Fibroblast of the conjunctiva (primary cell): Measurements from ENCODE around the gene LMCD1.

Experiments used
- DNase-seq: peaks from one replicate; pipeline ENCODE4 v3.0.0-alpha.2; 2010; ENCODE audit warnings: low read depth

LMCD1 gene

GRCh38 chr3:8506571-8507061 is 5.0 kb downstream of the LMCD1 start:
- DNase-seq = no peak

GRCh38 chr3:8507496-8507895 is 5.9 kb downstream of the LMCD1 start:
- DNase-seq = no peak

DNA sequence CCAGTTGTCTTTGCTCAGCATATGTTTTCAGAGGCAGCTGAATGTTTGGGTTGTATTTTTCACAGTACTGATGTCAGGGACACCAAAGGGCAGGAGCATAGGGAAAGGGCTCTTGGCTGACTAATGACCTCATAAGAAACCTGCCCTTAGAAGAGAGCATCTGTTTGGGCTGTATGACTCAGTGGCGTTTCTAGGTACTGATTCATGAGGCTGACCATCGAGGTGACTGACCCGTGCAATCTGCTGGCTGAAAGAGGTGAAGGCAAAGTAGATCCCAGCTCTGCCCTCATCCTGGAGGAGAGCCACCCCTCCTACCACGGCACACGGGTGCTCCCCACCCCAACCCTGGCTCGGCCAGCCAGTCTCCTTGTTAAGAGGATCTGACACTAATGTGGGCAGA is 8.3 kb downstream of the LMCD1 start:
- no peak for DNase-seq

DNA sequence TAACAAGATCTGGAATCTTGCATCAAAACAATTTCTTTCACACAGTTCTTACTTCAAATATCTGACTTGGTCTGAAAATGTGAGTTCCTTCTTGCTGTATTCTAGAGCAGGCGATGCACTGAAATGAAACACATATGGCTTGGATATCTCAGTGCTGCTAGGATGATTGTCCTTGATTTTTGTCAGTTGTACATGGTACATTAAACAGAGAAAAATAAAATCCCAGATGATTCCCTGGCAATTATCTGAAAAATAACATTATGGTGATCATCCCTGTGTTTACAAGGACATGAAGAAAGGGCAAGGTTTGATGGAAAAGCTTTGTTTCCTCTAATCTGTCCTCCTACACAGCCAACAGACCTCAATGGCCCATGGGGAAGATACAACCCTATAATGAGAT is 10.6 kb downstream of the LMCD1 start:
- DNase-seq = no peak

- no peak for DNase-seq
Measured at GRCh38 chr3:8516047-8516661, 14.5 kb downstream of the LMCD1 start.

DNA sequence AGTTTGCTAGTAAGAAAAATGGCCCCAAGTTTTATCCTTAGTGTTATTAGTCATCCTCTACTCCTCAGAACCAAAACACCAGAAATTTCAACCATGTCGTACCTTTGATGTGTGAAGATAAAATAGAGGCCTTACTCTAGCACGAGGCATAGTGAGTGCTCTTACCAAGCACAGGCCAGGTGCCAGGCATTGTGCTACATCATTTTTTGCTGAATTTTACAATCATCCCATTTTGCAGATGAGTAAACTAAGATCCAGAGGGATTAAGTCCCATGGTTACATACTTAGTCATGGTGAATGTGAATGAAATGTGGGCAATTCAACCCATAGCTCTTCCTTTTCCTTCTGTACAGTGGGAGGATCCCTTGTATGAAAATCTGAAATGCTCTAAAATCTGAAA is 15.2 kb downstream of the LMCD1 start:
- no peak for DNase-seq

DNA sequence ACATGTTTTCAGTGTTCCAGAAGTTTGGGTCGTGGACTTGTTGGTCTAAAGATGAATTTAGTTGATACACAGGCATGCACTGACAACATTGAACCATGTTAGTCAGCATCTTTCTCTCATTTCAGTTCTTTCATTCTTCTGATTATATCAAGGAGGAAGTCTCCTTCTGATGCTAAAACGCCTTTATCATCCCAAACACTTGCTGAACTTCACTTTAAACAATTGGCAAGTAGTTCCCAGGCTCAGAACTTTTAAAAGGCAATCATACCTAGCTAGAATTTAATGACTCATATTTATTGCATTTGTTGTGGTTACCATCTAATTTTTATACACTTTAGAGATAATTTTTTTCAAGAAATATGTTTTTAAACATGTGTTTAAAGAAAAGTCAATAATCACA is 15.9 kb downstream of the LMCD1 start:
- DNase-seq = no peak

GRCh38 chr3:8518138-8518537 is 16.5 kb downstream of the LMCD1 start:
- DNase-seq = no peak

DNA sequence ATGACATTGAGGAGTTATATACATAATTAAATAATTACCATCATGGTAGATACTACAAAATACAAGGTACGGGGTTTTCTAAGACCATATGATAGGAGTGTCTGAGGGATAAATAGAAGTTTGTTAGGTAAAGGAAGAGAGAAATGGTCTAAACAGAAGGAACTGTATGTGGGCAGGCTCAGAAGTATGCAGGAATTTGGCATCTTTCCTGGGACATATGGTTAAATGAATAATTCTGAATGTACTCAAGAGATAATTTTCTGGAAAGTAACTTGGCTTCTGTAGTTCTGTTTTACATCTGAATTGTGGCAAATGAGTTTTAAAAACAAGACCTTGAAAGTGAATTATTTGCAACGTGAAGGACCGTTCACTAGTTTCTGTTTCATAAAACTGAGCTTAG is 17.5 kb downstream of the LMCD1 start:
- DNase-seq = peak; percentile 69

DNA sequence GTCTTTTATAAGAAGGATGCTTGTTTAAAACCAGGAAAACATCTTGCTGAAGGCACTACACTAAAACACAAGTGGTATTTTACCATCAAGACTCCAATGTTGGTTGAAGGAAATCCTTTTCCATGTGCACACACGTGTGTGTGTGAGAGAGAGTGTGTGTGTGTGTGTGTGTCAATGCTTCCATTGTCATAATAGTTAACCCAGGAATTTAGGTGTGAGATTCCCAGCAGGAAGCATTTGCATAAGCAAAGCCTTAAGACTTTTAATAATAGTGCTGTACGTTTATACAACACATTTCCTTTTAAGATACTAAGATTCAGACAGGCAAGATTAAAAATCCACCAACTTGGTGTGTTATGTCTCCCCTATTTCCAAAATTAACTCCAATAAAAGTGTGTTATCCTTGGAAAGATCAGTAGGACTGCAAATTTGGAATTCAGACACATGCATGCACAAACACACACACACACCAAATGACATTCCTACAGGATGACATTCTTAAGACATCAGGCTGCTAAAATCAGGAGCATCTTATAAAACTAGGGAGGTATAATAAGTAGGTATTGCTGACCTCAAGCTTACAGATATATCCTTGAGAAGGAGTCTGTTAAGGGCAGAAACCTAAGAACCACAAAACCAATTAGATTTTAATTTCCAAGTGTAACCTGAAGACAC is 18.3 kb downstream of the LMCD1 start:
- no peak for DNase-seq

GRCh38 chr3:8520816-8521403 is 19.3 kb downstream of the LMCD1 start:
- DNase-seq = no peak

- no peak for DNase-seq
Measured at GRCh38 chr3:8523041-8523440, 21.4 kb downstream of the LMCD1 start.

DNA sequence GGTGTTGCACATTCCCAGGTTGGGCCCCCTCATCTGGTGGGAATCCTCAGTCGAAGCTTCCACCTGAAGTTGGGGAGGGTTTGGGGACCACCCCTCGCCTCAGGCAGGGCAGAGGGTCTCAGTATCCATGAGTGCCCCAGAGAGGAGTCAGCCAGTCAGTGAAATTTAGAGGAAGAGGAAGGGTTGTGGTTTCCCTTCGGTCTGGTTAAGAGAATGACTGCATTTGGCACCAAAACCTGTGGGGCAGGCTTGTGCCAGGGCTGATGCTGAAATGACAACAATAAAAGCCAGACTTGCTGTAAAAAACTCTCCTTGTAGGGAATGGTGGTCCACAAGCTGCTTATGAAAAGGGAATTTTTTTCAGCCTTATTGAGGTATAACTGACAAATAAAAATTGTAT is 22.6 kb downstream of the LMCD1 start:
- no peak for DNase-seq

DNA sequence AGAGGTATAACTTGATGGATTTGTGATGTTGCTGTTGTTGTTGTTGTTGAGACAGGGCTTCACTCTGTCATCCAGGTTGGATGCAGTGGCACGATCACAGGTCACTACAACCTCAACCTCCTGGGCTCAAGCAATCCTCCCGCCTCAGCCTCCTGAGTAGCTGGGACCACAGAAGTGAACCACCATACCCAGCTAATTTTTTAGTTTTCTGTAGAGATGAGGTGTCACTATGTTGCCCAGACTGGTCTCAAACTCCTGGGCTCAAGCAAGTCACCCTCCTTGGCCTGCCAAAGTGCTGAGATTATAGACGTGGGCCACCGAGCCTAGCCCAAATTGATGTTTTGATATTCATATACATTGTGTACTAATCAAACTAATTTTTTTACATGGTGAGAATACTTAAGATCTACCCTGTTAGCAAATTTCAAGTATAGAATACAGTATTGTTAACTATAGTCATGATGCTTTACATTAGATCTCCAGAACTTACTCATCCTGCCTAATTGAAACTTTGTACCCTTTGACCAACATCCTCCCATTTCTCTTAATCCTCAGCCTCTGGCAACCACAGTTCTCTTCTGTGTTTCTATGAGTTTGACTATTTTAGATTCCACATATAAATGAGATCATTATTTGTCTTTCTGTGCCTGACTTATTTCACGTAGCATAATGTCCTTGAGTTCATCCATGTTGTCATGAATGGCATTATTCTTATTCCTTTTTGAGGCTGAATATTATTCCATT is 23.2 kb downstream of the LMCD1 start:
- no peak for DNase-seq

DNA sequence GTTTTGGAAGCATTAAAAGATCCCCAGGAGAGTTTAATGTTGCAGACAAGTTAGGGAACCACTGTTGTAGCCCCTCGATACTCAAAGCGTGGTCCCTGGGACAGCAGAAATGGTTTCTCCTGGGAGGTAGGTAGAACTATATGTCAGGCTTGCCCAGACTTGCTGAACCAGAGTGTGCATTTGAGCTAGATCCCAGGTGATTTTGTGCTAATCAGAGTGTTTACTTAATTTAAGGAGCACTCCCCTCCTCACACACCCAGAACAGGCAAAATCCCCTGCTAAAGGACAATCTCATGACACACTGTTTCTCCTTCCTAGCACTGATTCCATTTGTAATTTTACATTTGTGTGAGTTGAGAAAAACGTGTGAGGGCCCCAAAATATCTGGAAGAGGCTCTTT is 24.3 kb downstream of the LMCD1 start:
- no peak for DNase-seq

- no peak for DNase-seq
Measured at GRCh38 chr3:8529181-8529637, 27.6 kb downstream of the LMCD1 start.

DNA sequence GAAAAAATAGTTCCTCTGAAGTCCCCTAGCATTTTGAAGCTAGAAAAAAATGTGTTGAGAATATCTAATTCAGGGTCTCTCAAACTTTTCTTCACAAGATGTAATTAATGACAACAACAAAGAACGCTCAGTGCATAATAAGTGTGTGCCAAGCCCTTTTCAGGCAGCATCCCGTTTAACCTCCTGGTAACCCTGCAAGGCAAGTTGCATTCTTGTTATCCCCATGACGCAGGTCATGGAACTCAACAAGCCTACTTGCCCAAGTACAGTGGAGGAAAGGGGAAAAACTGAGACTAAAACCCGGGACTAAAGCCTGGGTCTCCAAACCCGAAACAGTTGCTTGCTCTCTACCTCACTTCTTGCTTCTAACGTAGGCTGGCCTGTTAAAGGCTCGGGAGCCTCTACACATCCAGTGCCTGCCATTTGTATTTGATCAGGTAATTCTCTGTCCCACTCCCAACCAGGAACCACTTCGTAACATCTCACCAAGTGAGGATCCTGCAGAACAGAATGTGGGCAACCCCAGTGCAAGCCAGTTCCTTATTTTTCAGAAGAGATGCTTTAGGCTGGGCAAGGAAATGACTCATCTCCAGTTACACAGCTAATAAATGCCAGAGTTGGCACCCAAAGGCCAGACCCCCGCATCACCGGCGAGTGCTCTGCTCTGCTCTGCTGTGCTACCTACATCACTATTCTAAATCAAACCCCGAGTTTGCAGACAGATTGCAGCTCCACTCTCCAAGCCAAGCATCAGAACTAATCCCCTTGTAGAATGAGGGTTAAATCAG is 28.3 kb downstream of the LMCD1 start:
- DNase-seq = no peak

DNA sequence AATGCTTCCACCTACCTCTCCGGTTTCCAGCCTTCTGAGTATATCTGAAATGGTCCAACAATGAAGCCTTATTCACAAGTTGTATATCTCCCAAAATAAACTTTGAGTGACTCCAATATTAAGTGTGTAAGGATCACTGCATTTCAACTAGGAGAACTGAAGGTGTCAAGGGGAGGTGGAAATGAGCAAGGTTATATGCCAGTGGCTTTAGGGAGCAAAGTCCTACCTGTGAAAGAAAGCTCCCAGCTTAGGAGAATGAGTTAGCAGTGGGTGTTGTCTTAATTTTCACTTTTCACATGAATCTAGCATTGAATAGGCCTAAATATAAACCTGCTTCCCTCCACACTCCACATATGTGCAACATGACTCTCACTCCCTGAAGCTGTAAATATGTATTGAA is 29.0 kb downstream of the LMCD1 start:
- no peak for DNase-seq

DNA sequence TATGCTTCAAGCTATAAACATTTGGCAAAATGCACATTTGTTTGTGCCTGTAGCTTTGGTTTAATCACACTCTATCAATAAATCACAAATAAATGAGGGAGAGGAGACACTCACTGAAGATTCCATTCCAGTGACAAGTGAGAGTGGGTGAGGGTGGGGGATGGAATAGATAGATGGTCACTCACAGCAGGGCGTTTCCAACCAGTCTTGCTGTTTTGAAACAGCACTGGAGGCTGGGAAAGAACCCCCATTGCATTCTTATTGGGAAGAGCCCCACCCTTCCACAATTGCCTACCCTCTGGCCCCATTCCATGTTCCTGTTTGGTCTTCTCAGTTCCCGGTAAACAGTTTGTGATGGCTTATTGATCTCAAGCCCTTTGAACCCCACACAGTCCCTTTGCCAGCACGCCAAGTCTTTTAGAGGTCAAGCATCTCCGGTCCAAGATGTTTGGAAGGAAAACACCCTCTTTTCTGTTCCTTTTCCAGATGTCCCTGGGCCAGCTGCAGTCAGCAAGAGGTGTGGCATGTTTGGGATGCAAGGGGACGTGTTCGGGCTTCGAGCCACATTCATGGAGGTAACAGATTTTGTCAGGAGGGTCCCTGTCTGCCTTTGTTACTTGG is 30.7 kb downstream of the LMCD1 start:
- DNase-seq = no peak

DNA sequence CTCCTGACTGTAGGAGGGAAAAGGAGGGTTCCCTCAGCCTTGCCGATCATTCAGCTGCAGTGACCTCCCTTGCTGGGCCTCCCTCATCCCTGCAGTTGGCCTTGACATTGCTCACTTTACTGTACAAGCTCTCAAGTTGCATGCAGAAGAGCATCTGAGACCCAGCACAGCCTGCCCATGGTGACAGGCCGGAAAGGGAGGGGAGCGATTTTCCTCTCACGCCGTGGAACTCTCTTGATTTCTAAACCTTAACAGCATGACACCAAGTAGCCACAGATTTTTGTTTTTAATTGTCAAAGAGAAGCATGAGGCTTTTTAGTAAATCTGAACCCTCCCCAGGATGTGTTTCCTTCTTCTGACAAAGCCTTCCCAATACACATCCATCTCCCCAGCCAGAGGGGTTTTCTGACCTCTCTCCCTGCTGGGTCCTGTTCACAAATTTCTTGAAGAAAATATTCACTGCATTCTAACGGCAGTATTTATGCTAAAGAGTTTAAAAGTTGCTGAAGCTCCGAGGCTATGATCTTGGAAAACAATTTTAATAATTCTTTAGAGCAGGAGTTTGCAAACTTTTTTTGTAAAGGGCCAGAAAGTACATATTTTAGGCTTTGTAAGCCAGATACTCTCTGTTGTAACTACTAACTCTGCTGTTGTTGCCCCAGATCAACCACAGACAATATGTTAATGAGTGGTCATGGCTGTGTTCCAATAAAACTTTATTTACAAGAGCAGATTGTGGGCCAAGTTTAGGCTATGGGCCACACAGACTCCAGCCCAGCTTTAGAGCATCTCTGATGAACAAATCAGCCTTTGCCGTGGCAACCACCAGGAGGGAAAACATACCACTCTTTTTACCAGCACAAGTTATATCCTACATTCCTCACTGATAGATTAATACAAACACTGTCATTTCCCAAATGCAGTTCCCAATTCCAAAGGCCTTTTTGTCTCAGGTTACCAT is 34.8 kb downstream of the LMCD1 start:
- DNase-seq = no peak
